Brain microvascular endothelial cell (primary cell): ENCODE data around the gene HOXB9.

Experiments used
- DNase-seq: peaks from one replicate; pipeline ENCODE4 v3.0.0-alpha.2; 2020
- H3K27ac ChIP-seq: fragments of 250-450 bp; sonication (Bioruptor Pico); 2 replicates; pipeline ENCODE4 v1.5.1; 2020; ENCODE audit warnings: mild to moderate bottlenecking, moderate library complexity
- H3K27me3 ChIP-seq: fragments of 250-450 bp; sonication (Bioruptor Pico); replicated peaks from 2 replicates; pipeline ENCODE4 v1.5.1; 2020; ENCODE audit warnings: mild to moderate bottlenecking
- H3K36me3 ChIP-seq: fragments of 250-450 bp; sonication (Bioruptor Pico); replicated peaks from 2 replicates; pipeline ENCODE4 v1.5.1; 2020; ENCODE audit warnings: mild to moderate bottlenecking
- H3K4me3 ChIP-seq: 2 replicates; pipeline ENCODE4 v1.5.1; 2011; ENCODE audit warnings: low read depth, mild to moderate bottlenecking, control low read depth, low read length, moderate library complexity
- CTCF ChIP-seq: IDR thresholded peaks from 2 replicates; pipeline ENCODE4 v1.5.1; 2011; ENCODE audit warnings: low read depth, mild to moderate bottlenecking, moderate library complexity, low read length, control low read depth, inconsistent platforms; ENCODE audit errors: missing control alignments
- in situ Hi-C: cut with HindIII; loops from 2 replicates; pipeline ENCODE4 v1.10.0; 2017; ENCODE audit warnings: low sequenced_read_pairs, low pct_ligation_motif_present

The HOXB9 gene

GRCh38 chr17:48627118-48627597, 1.0 kb upstream of the HOXB9 start:
- no peak for TF ChIP-seq CTCF
- DNase-seq: no peak
- no peaks in the 10 kb centered on the region for H3K36me3 ChIP-seq
- in situ Hi-C loops: no loop called here
- no peak overlapping the region for H3K4me3 ChIP-seq
- H3K27ac ChIP-seq: no peak overlapping the region
- H3K27me3 ChIP-seq: peaks cover 98% of the 10 kb centered on the region

- no peak for DNase-seq
- in situ Hi-C loops: no loop called here
Measured at GRCh38 chr17:48625495-48626244, 488 bp downstream of the HOXB9 start.

GRCh38 chr17:48624544-48625494, 1.3 kb downstream of the HOXB9 start:
- in situ Hi-C loops: no loop called here
- DNase-seq: no peak
- Histone ChIP-seq H3K27ac (no peak overlapping the region), H3K27me3 (peaks cover 98% of the 10 kb centered on the region), H3K36me3 (no peaks in the 10 kb centered on the region), H3K4me3 (no peak overlapping the region)
- TF ChIP-seq CTCF: no peak

More at GRCh38 chr17:48625495-48626244, 488 bp downstream of the HOXB9 start:
- TF ChIP-seq CTCF: no peak
- Histone ChIP-seq H3K27ac (no peak overlapping the region), H3K36me3 (no peaks in the 10 kb centered on the region), H3K4me3 (no peak overlapping the region), H3K27me3 (peaks cover 98% of the 10 kb centered on the region)

GRCh38 chr17:48624118-48624517, 2.0 kb downstream of the HOXB9 start:
- no peak overlapping the region for H3K4me3 ChIP-seq
- DNase-seq: no peak
- in situ Hi-C loops: no loop called here
- H3K27me3 ChIP-seq: peaks cover 98% of the 10 kb centered on the region
- no peak for TF ChIP-seq CTCF
- H3K36me3 ChIP-seq: no peaks in the 10 kb centered on the region
- H3K27ac ChIP-seq: no peak overlapping the region

- Histone ChIP-seq H3K27me3 (peaks cover 97% of the 10 kb centered on the region), H3K36me3 (no peaks in the 10 kb centered on the region), H3K4me3 (no peak overlapping the region), H3K27ac (no peak overlapping the region)
- DNase-seq: no peak
- in situ Hi-C loops: no loop called here
- TF ChIP-seq CTCF: no peak
Measured at GRCh38 chr17:48623583-48623982, 2.6 kb downstream of the HOXB9 start.
